ENCODE measurements around the gene PMM1.

The PMM1 gene

DNA sequence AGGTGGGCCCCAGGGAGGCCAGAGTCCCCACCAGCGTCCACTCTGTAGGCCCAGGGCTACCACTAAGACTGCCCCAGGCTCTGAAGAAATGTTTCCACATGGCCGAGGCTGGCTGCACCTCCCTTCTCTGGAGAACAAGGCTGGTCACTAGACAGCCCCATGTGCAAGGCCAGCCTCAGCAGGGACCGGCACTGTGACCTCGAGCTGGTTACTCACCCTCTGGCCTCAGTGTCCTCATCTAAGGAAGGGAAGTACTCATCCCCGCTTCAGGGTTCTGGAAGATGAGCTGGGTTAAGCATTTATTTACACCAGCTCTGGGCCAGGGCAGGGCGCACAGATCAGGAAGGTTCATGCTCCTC is 9.7 kb downstream of the PMM1 start:
- TF ChIP-seq, protein P1, sequence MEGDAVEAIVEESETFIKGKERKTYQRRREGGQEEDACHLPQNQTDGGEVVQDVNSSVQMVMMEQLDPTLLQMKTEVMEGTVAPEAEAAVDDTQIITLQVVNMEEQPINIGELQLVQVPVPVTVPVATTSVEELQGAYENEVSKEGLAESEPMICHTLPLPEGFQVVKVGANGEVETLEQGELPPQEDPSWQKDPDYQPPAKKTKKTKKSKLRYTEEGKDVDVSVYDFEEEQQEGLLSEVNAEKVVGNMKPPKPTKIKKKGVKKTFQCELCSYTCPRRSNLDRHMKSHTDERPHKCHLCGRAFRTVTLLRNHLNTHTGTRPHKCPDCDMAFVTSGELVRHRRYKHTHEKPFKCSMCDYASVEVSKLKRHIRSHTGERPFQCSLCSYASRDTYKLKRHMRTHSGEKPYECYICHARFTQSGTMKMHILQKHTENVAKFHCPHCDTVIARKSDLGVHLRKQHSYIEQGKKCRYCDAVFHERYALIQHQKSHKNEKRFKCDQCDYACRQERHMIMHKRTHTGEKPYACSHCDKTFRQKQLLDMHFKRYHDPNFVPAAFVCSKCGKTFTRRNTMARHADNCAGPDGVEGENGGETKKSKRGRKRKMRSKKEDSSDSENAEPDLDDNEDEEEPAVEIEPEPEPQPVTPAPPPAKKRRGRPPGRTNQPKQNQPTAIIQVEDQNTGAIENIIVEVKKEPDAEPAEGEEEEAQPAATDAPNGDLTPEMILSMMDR (IDR thresholded peaks at IDR 0.05; ENCODE audit: control insufficient read depth, insufficient read depth, low read depth, low read length, missing control alignments), result no peak
- DNase-seq (ENCODE audit: low read depth), result no peak
- H3K4me3 ChIP-seq (ENCODE audit: control insufficient read depth, low read depth, low read length), result no peak overlapping the region

GRCh38 chr22:41579297-41579996 is 10.2 kb downstream of the PMM1 start:
- TF ChIP-seq, protein P1 (IDR thresholded peaks at IDR 0.05; ENCODE audit: control insufficient read depth, insufficient read depth, low read depth, low read length, missing control alignments), result no peak
- DNase-seq (ENCODE audit: low read depth), result no peak

DNA sequence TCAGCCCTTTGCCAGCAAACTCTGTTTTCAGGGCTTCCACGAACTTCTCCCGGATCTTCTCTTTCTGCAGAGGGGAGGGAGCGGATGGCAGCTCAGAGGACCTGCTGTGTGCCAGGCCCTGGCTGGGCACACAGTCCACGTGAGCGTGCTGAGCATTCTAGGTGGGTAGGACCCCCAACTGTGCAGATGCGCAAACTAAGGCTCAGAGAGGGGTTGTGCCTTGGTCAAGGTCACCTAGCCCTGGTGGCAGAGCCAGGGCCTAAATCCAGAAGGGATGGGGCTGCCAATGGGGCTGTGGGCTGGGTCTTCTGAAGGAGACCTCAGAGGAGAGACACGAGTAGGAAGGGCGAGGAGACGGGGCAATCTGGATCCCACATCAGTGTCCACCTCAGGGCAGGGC is 10.8 kb downstream of the PMM1 start:
- TF ChIP-seq, protein P1 (IDR thresholded peaks at IDR 0.05; ENCODE audit: control insufficient read depth, insufficient read depth, low read depth, low read length, missing control alignments), result no peak
- H3K4me3 ChIP-seq (ENCODE audit: control insufficient read depth, low read depth, low read length), result no peak overlapping the region
- no peak for DNase-seq (ENCODE audit: low read depth)

More at GRCh38 chr22:41579297-41579996, 10.2 kb downstream of the PMM1 start:
- H3K4me3 ChIP-seq (ENCODE audit: control insufficient read depth, low read depth, low read length), result no peak overlapping the region

GRCh38 chr22:41578114-41578513 is 11.5 kb downstream of the PMM1 start:
- TF ChIP-seq, protein P1 (IDR thresholded peaks at IDR 0.05; ENCODE audit: control insufficient read depth, insufficient read depth, low read depth, low read length, missing control alignments), result no peak
- no peak overlapping the region for H3K4me3 ChIP-seq (ENCODE audit: control insufficient read depth, low read depth, low read length)
- DNase-seq (ENCODE audit: low read depth), result no peak

GRCh38 chr22:41576877-41577276 is 12.8 kb downstream of the PMM1 start:
- DNase-seq (ENCODE audit: low read depth), result no peak
- TF ChIP-seq, protein P1 (IDR thresholded peaks at IDR 0.05; ENCODE audit: control insufficient read depth, insufficient read depth, low read depth, low read length, missing control alignments), result peak; percentile 47

DNA sequence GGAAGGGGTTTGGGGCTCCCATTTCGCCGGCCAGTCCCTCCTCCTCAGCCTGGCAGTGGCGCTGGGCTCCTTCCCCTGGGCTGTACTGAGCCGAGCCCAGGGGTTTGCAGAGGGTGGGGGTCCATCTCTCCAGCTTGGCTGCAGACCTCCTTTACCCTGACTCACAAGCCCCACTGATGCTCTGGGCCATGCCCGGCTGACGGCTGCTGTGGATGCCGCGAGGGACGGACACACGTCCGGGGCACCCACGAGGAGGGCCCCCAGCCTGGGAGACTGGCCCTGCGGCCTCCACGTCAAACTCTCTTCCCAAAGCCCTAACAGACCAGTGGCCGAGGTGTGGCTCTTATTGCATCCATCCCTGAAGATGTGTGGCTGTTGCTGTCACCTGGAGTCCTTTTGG is 14.1 kb downstream of the PMM1 start:
- DNase-seq (ENCODE audit: low read depth), result no peak
- no peak overlapping the region for H3K4me3 ChIP-seq (ENCODE audit: control insufficient read depth, low read depth, low read length)
- TF ChIP-seq, protein P1 (IDR thresholded peaks at IDR 0.05; ENCODE audit: control insufficient read depth, insufficient read depth, low read depth, low read length, missing control alignments), result no peak

More at GRCh38 chr22:41576877-41577276, 12.8 kb downstream of the PMM1 start:
- H3K4me3 ChIP-seq (ENCODE audit: control insufficient read depth, low read depth, low read length), result no peak overlapping the region
